ENCODE measurements around the gene PELI2. TPM values are rescaled to one million over a fixed set of nuclear protein-coding genes. Genes with fewer than 3 reads are reported as not detected.

Gene PELI2
- polyA plus RNA-seq, 1 donor (not counting 4 experiments of a cell fraction or from before 2014, with no cell fraction given): not detected

DNA sequence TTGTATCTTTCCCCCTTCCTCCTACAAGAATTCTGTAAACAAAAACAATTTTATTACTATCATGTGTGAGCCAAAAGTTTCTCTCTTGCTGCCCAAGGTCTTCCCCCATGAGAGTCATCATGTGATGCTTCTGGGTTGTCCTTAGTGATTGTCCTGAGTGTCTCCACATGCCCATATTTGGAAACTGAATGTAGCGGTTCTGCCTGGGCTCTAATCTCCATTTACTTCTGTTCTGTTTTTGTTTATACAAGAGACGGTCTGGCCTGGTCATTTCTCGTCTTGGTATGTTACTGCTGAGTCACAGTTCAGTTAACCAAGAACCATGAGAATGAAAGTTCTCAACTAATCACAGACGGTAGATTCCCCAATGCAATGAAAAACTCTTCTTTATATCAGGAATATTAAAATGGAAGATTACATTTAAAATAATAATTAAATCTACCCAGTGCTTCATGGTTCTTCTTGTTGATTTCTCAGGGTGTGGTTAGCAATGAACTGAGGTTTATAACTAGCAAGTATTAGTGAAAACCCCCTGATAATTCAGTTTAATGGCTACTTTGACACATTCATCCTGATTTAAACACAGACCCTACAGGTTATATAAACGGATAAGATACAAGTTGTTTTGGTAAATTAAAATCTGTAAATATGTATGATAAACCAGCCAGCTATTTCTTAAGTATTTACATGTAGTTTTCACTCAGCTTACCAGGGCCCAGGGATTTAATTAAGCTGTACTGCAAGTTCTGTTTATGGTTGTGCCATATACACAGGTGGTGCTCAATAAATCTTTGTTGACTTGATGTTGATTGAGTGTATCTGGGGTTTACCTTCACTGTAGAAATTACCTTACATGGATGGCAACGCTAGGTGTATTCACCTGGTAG is 81.1 kb downstream of the PELI2 start:
- Histone ChIP-seq H3K27me3 (ENCODE audit: control insufficient read depth, extremely low read depth, insufficient read depth, low read length) (no peaks in the 10 kb centered on the region), H2AFZ (ENCODE audit: control insufficient read depth, low read length) (no peak overlapping the region), H3K4me1 (ENCODE audit: control insufficient read depth, extremely low read depth, insufficient read depth, low read length) (no peaks in the 10 kb centered on the region), H3K9me3 (ENCODE audit: control insufficient read depth, low read depth, low read length) (no peaks in the 10 kb centered on the region), H3K36me3 (ENCODE audit: control insufficient read depth in 2 of 2, extremely low read depth in 1 of 2, insufficient read depth in 2 of 2, low read length in 2 of 2) (no peaks in the 10 kb centered on the region), H3K4me2 (ENCODE audit: control insufficient read depth, extremely low read depth, insufficient read depth, low read depth, low read length) (no peak overlapping the region), H4K20me1 (ENCODE audit: control insufficient read depth, extremely low read depth, insufficient read depth, low read length) (no peaks in the 10 kb centered on the region), H3K9me1 (ENCODE audit: control insufficient read depth, extremely low read depth, insufficient read depth, low read length) (no peaks in the 10 kb centered on the region), H3K79me2 (ENCODE audit: control insufficient read depth, insufficient read depth, low read length) (no peaks in the 10 kb centered on the region), H3K9ac (ENCODE audit: control insufficient read depth, extremely low read depth, insufficient read depth, low read length) (no peak overlapping the region), H3K4me3 (ENCODE audit: control insufficient read depth in 2 of 3, extremely low read depth in 1 of 3, insufficient read depth in 2 of 3, low read depth in 1 of 3, low read length in 3 of 3) (no peak overlapping the region), H3K27ac (ENCODE audit: control insufficient read depth, insufficient read depth, low read length) (no peak overlapping the region)
- FAIRE-seq (no peak), DNase-seq (ENCODE audit: low read depth, low spot score) (no peak)
- no peak for TF ChIP-seq EZH2 (IDR thresholded peaks at IDR 0.05; ENCODE audit: low read length)
- TF ChIP-seq, protein P1, sequence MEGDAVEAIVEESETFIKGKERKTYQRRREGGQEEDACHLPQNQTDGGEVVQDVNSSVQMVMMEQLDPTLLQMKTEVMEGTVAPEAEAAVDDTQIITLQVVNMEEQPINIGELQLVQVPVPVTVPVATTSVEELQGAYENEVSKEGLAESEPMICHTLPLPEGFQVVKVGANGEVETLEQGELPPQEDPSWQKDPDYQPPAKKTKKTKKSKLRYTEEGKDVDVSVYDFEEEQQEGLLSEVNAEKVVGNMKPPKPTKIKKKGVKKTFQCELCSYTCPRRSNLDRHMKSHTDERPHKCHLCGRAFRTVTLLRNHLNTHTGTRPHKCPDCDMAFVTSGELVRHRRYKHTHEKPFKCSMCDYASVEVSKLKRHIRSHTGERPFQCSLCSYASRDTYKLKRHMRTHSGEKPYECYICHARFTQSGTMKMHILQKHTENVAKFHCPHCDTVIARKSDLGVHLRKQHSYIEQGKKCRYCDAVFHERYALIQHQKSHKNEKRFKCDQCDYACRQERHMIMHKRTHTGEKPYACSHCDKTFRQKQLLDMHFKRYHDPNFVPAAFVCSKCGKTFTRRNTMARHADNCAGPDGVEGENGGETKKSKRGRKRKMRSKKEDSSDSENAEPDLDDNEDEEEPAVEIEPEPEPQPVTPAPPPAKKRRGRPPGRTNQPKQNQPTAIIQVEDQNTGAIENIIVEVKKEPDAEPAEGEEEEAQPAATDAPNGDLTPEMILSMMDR (optimal IDR thresholded peaks at IDR 0.05 in 1 of 3, IDR thresholded peaks at IDR 0.05 in 1 of 3, conservative IDR thresholded peaks at IDR 0.05 in 1 of 3; ENCODE audit: extremely low read depth in 1 of 3, insufficient read depth in 2 of 3, low read length in 3 of 3): no peak
- dilution Hi-C loops (cut with MboI; ENCODE audit: extremely low pct_ligation_motif_present, low sequenced_read_pairs): no loop called here

DNA sequence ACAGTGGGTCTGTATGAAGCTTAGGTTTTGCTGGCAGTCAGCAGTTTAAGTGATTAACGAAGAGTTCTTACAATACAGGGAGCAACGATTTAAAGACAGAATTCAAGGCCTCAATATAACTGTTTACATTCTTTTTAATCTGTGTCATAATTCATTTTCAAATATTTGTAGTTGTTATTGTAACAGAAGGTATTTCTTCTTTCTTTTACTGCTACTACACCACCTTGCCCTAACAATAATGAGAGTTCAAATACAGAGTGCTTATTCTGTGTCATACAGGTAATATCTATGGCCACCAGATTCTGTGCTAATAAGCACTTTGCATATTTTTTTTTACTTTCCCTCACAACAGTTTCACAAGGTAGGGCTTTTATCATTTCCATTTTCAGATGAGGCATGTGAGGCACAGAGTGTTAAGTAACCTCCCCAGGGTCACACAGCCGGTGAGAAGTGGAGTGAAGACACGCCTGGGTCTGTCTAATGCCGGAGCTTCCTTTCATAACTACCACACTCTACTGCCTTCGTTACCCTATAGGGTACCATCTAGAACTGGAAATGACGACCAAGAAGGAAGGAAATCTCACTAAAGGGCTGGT is 81.9 kb downstream of the PELI2 start:
- dilution Hi-C loops (cut with MboI; ENCODE audit: extremely low pct_ligation_motif_present, low sequenced_read_pairs): no loop called here
- Histone ChIP-seq H3K9me3 (ENCODE audit: control insufficient read depth, low read depth, low read length) (no peaks in the 10 kb centered on the region), H2AFZ (ENCODE audit: control insufficient read depth, low read length) (no peak overlapping the region), H3K9ac (ENCODE audit: control insufficient read depth, extremely low read depth, insufficient read depth, low read length) (no peak overlapping the region), H4K20me1 (ENCODE audit: control insufficient read depth, extremely low read depth, insufficient read depth, low read length) (no peaks in the 10 kb centered on the region), H3K36me3 (ENCODE audit: control insufficient read depth in 2 of 2, extremely low read depth in 1 of 2, insufficient read depth in 2 of 2, low read length in 2 of 2) (no peaks in the 10 kb centered on the region), H3K9me1 (ENCODE audit: control insufficient read depth, extremely low read depth, insufficient read depth, low read length) (no peaks in the 10 kb centered on the region), H3K4me1 (ENCODE audit: control insufficient read depth, extremely low read depth, insufficient read depth, low read length) (no peaks in the 10 kb centered on the region), H3K79me2 (ENCODE audit: control insufficient read depth, insufficient read depth, low read length) (no peaks in the 10 kb centered on the region), H3K4me2 (ENCODE audit: control insufficient read depth, extremely low read depth, insufficient read depth, low read depth, low read length) (no peak overlapping the region), H3K4me3 (ENCODE audit: control insufficient read depth in 2 of 3, extremely low read depth in 1 of 3, insufficient read depth in 2 of 3, low read depth in 1 of 3, low read length in 3 of 3) (no peak overlapping the region), H3K27ac (ENCODE audit: control insufficient read depth, insufficient read depth, low read length) (no peak overlapping the region), H3K27me3 (ENCODE audit: control insufficient read depth, extremely low read depth, insufficient read depth, low read length) (no peaks in the 10 kb centered on the region)
- FAIRE-seq: no peak
- no peak for DNase-seq (ENCODE audit: low read depth, low spot score)
- TF ChIP-seq EZH2 (IDR thresholded peaks at IDR 0.05; ENCODE audit: low read length): no peak
- TF ChIP-seq, protein P1 (optimal IDR thresholded peaks at IDR 0.05 in 1 of 3, IDR thresholded peaks at IDR 0.05 in 1 of 3, conservative IDR thresholded peaks at IDR 0.05 in 1 of 3; ENCODE audit: extremely low read depth in 1 of 3, insufficient read depth in 2 of 3, low read length in 3 of 3): no peak

All from keratinocyte (primary cell).